Activated T-cell treated with anti-CD3 and anti-CD28 coated beads, Interleukin-2, amount 50 U/mL, for 4 hours (primary cell): ENCODE measurements around the gene ANP32B. TPM values are rescaled to one million over a fixed set of nuclear protein-coding genes. Genes with fewer than 3 reads are reported as not detected.
"Not testable (repeated sequence)": the region's sequence is repeated elsewhere in the genome, so short reads cannot be mapped to it uniquely, and the experiment has no call there.

Source experiments
- ATAC-seq, 2 donors: fragments of 200-7000 bp; cut with Tn5 transposase; one replicate each; pipeline ENCODE4 v1.10.0; 2021
- DNase-seq: peaks from one replicate; pipeline ENCODE4 v3.0.0-alpha.2; 2020
- H3K27me3 Mint-ChIP-seq: one replicate; pipeline ENCODE4 v1.8.0; 2021; ENCODE audit warnings: low read depth, mixed read lengths
- H3K36me3 Mint-ChIP-seq: one replicate; pipeline ENCODE4 v1.8.0; 2022; ENCODE audit warnings: mixed read lengths; ENCODE audit not compliant: insufficient read depth
- H3K4me1 Mint-ChIP-seq: one replicate; pipeline ENCODE4 v1.8.0; 2021; ENCODE audit warnings: low read depth, mixed read lengths
- H3K4me3 Mint-ChIP-seq: one replicate; pipeline ENCODE4 v1.8.0; 2021; ENCODE audit warnings: mild to moderate bottlenecking, moderate library complexity, mixed read lengths
- H3K9me3 Mint-ChIP-seq: one replicate; pipeline ENCODE4 v1.8.0; 2021; ENCODE audit warnings: mixed read lengths
- total RNA-seq, 3 donors: library from RNA; stranded (reverse); gene quantifications; one replicate each; pipeline ENCODE4 v1.2.1, GENCODE V29; 2021

Gene ANP32B
- total RNA-seq, 3 donors from 2014 or later: 307 to 343 (median 326) TPM

GRCh38 chr9:97993000-97993399, 9.9 kb downstream of the ANP32B start:
- H3K9me3 Mint-ChIP-seq: no peaks in the 10 kb centered on the region
- no peaks in the 10 kb centered on the region for H3K27me3 Mint-ChIP-seq
- peak overlapping the region; percentile 45 for H3K4me3 Mint-ChIP-seq
- peaks cover 71% of the 10 kb centered on the region for H3K4me1 Mint-ChIP-seq
- ATAC-seq (peak in 1 of 2 donors; percentile 47), DNase-seq (no peak)
- H3K36me3 Mint-ChIP-seq: peaks cover 26% of the 10 kb centered on the region

- Mint-ChIP-seq H3K27me3 (no peaks in the 10 kb centered on the region), H3K9me3 (no peaks in the 10 kb centered on the region), H3K4me3 (no peak overlapping the region), H3K4me1 (peaks cover 63% of the 10 kb centered on the region), H3K36me3 (peaks cover 34% of the 10 kb centered on the region)
- DNase-seq (no peak), ATAC-seq (no peak)
Observed at GRCh38 chr9:97994703-97995102, 11.6 kb downstream of the ANP32B start.

- peaks cover 44% of the 10 kb centered on the region for H3K36me3 Mint-ChIP-seq
- ATAC-seq, H3K9me3 Mint-ChIP-seq, H3K27me3 Mint-ChIP-seq, DNase-seq, H3K4me3 Mint-ChIP-seq: not testable (repeated sequence)
- H3K4me1 Mint-ChIP-seq: peaks cover 48% of the 10 kb centered on the region
Observed at GRCh38 chr9:97996676-97997075, 13.5 kb downstream of the ANP32B start.

GRCh38 chr9:97997330-97998276, 14.5 kb downstream of the ANP32B start:
- H3K36me3 Mint-ChIP-seq: peaks cover 44% of the 10 kb centered on the region
- ATAC-seq (no peak), DNase-seq (no peak)
- H3K4me3 Mint-ChIP-seq: no peak overlapping the region
- no peaks in the 10 kb centered on the region for H3K27me3 Mint-ChIP-seq
- peaks cover 39% of the 10 kb centered on the region for H3K4me1 Mint-ChIP-seq
- H3K9me3 Mint-ChIP-seq: no peaks in the 10 kb centered on the region

- peaks cover 54% of the 10 kb centered on the region for H3K36me3 Mint-ChIP-seq
Observed at GRCh38 chr9:98002808-98003207, 19.7 kb downstream of the ANP32B start.

GRCh38 chr9:98006127-98006796, 23.1 kb downstream of the ANP32B start:
- H3K27me3 Mint-ChIP-seq: no peaks in the 10 kb centered on the region
- peaks cover 59% of the 10 kb centered on the region for H3K36me3 Mint-ChIP-seq
- ATAC-seq: no peak
- H3K4me3 Mint-ChIP-seq: no peak overlapping the region
- peaks cover 28% of the 10 kb centered on the region for H3K4me1 Mint-ChIP-seq
- H3K9me3 Mint-ChIP-seq: no peaks in the 10 kb centered on the region
- DNase-seq: no peak

More at GRCh38 chr9:98002808-98003207, 19.7 kb downstream of the ANP32B start:
- ATAC-seq (no peak), DNase-seq (no peak)
- H3K27me3 Mint-ChIP-seq: no peaks in the 10 kb centered on the region
- no peaks in the 10 kb centered on the region for H3K9me3 Mint-ChIP-seq
- H3K4me3 Mint-ChIP-seq: no peak overlapping the region
- H3K4me1 Mint-ChIP-seq: peaks cover 28% of the 10 kb centered on the region

- Mint-ChIP-seq H3K4me1 (peaks cover 28% of the 10 kb centered on the region), H3K4me3 (no peak overlapping the region), H3K9me3 (no peaks in the 10 kb centered on the region), H3K36me3 (peaks cover 60% of the 10 kb centered on the region), H3K27me3 (no peaks in the 10 kb centered on the region)
- ATAC-seq (peak; percentile 51 to 56), DNase-seq (no peak)
Observed at GRCh38 chr9:98007251-98007928, 24.2 kb downstream of the ANP32B start.

GRCh38 chr9:98008764-98009163, 25.6 kb downstream of the ANP32B start:
- H3K4me1 Mint-ChIP-seq: peaks cover 28% of the 10 kb centered on the region

GRCh38 chr9:98009437-98009836, 26.3 kb downstream of the ANP32B start:
- no peaks in the 10 kb centered on the region for H3K9me3 Mint-ChIP-seq
- ATAC-seq (no peak), DNase-seq (no peak)
- H3K4me3 Mint-ChIP-seq: no peak overlapping the region
- H3K27me3 Mint-ChIP-seq: no peaks in the 10 kb centered on the region
- H3K4me1 Mint-ChIP-seq: peaks cover 26% of the 10 kb centered on the region
- H3K36me3 Mint-ChIP-seq: peaks cover 55% of the 10 kb centered on the region

More at GRCh38 chr9:98008764-98009163, 25.6 kb downstream of the ANP32B start:
- Mint-ChIP-seq H3K36me3 (peaks cover 60% of the 10 kb centered on the region), H3K27me3 (no peaks in the 10 kb centered on the region), H3K4me3 (no peak overlapping the region), H3K9me3 (no peaks in the 10 kb centered on the region)
- DNase-seq (no peak), ATAC-seq (no peak)

- Mint-ChIP-seq H3K4me3 (no peak overlapping the region), H3K36me3 (peaks cover 55% of the 10 kb centered on the region), H3K9me3 (no peaks in the 10 kb centered on the region), H3K27me3 (no peaks in the 10 kb centered on the region), H3K4me1 (peaks cover 26% of the 10 kb centered on the region)
- ATAC-seq (no peak), DNase-seq (no peak)
Observed at GRCh38 chr9:98009936-98010335, 26.8 kb downstream of the ANP32B start.

GRCh38 chr9:98010445-98010844, 27.3 kb downstream of the ANP32B start:
- Mint-ChIP-seq H3K36me3 (peaks cover 58% of the 10 kb centered on the region), H3K9me3 (no peaks in the 10 kb centered on the region), H3K4me3 (no peak overlapping the region), H3K4me1 (peaks cover 26% of the 10 kb centered on the region), H3K27me3 (no peaks in the 10 kb centered on the region)
- ATAC-seq: peak; percentile 62 to 83
- DNase-seq: no peak

GRCh38 chr9:98011122-98011521, 28.0 kb downstream of the ANP32B start:
- no peaks in the 10 kb centered on the region for H3K9me3 Mint-ChIP-seq
- peaks cover 22% of the 10 kb centered on the region for H3K4me1 Mint-ChIP-seq
- DNase-seq: no peak
- no peak for ATAC-seq
- no peak overlapping the region for H3K4me3 Mint-ChIP-seq
- no peaks in the 10 kb centered on the region for H3K27me3 Mint-ChIP-seq
- peaks cover 57% of the 10 kb centered on the region for H3K36me3 Mint-ChIP-seq

GRCh38 chr9:98016137-98016680, 33.1 kb downstream of the ANP32B start:
- H3K36me3 Mint-ChIP-seq: peaks cover 53% of the 10 kb centered on the region
- H3K4me3 Mint-ChIP-seq: no peak overlapping the region
- DNase-seq: no peak
- ATAC-seq: no peak
- H3K9me3 Mint-ChIP-seq: no peaks in the 10 kb centered on the region
- no peaks in the 10 kb centered on the region for H3K27me3 Mint-ChIP-seq
- no peaks in the 10 kb centered on the region for H3K4me1 Mint-ChIP-seq

- no peaks in the 10 kb centered on the region for H3K4me1 Mint-ChIP-seq
- no peaks in the 10 kb centered on the region for H3K27me3 Mint-ChIP-seq
- DNase-seq: no peak
- no peak for ATAC-seq
- H3K9me3 Mint-ChIP-seq: no peaks in the 10 kb centered on the region
- H3K36me3 Mint-ChIP-seq: peaks cover 47% of the 10 kb centered on the region
- H3K4me3 Mint-ChIP-seq: no peak overlapping the region
Observed at GRCh38 chr9:98017306-98017705, 34.2 kb downstream of the ANP32B start.
